ENCODE results near the gene CCDC24. TPM values are rescaled to one million over a fixed set of nuclear protein-coding genes. Genes with fewer than 3 reads are reported as not detected.
A peak's percentile ranks its signal among the peaks of the same experiment; 100 is the strongest.

Gene CCDC24
- total RNA-seq, 1 donor from 2014 or later: 4.2 TPM

DNA sequence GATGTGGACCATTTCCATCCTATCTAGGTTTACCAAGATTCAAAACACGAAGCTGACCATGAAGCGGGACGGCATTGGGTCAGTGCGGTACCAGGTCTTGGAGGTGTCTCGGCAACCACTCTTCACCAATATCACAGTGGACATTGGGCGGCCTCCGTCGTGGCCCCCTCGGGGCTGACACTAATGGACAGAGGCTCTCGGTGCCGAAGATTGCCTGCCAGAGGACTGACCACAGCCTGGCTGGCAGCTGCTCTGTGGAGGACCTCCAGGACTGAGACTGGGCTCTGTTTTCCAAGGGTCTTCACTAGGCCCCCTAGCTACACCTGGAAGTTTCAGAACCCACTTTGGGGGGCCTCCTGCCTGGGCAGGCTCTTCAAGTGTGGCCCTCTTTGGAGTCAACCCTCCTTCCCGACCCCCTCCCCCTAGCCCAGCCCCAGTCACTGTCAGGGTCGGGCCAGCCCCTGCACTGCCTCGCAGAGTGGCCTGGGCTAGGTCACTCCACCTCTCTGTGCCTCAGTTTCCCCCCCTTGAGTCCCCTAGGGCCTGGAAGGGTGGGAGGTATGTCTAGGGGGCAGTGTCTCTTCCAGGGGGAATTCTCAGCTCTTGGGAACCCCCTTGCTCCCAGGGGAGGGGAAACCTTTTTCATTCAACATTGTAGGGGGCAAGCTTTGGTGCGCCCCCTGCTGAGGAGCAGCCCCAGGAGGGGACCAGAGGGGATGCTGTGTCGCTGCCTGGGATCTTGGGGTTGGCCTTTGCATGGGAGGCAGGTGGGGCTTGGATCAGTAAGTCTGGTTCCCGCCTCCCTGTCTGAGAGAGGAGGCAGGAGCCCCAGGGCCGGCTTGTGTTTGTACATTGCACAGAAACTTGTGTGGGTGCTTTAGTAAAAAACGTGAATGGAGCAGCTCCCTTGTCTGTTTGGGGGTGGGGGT is 864 bp upstream of the CCDC24 start:
- Mint-ChIP-seq H3K27ac (ENCODE audit: unreplicated experiment) (peak overlapping the region; percentile 78), H3K36me3 (ENCODE audit: low read depth, unreplicated experiment) (peaks cover 12% of the 10 kb centered on the region), H3K4me1 (ENCODE audit: low read depth, unreplicated experiment) (peaks cover 15% of the 10 kb centered on the region), H3K4me3 (ENCODE audit: unreplicated experiment) (peak overlapping the region; percentile 88), H3K27me3 (ENCODE audit: low read depth, unreplicated experiment) (no peaks in the 10 kb centered on the region), H3K9me3 (ENCODE audit: unreplicated experiment) (peaks cover 2% of the 10 kb centered on the region)
- TF ChIP-seq, protein P1, sequence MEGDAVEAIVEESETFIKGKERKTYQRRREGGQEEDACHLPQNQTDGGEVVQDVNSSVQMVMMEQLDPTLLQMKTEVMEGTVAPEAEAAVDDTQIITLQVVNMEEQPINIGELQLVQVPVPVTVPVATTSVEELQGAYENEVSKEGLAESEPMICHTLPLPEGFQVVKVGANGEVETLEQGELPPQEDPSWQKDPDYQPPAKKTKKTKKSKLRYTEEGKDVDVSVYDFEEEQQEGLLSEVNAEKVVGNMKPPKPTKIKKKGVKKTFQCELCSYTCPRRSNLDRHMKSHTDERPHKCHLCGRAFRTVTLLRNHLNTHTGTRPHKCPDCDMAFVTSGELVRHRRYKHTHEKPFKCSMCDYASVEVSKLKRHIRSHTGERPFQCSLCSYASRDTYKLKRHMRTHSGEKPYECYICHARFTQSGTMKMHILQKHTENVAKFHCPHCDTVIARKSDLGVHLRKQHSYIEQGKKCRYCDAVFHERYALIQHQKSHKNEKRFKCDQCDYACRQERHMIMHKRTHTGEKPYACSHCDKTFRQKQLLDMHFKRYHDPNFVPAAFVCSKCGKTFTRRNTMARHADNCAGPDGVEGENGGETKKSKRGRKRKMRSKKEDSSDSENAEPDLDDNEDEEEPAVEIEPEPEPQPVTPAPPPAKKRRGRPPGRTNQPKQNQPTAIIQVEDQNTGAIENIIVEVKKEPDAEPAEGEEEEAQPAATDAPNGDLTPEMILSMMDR (IDR thresholded peaks at IDR 0.05; ENCODE audit: insufficient read depth, low read depth, low read length): no peak
- TF ChIP-seq EZH2 (IDR thresholded peaks at IDR 0.05; ENCODE audit: insufficient read depth, low read length): no peak
- Histone ChIP-seq H3K4me2 (ENCODE audit: low read length) (peak overlapping the region; percentile 98), H3K4me1 (ENCODE audit: insufficient read depth, low read length) (peaks cover 6% of the 10 kb centered on the region), H2AFZ (ENCODE audit: low read depth, low read length) (peak overlapping the region; percentile 92), H3K9me3 (ENCODE audit: insufficient read depth, low read depth, low read length) (no peaks in the 10 kb centered on the region), H3K27me3 (ENCODE audit: insufficient read depth, low read length) (no peaks in the 10 kb centered on the region), H3K4me3 (ENCODE audit: insufficient read depth, low read depth, low read length) (peak overlapping the region; percentile 64), H4K20me1 (ENCODE audit: insufficient read depth, low read length) (peaks cover 12% of the 10 kb centered on the region), H3K79me2 (ENCODE audit: insufficient read depth, low read length) (no peaks in the 10 kb centered on the region), H3K9ac (ENCODE audit: low read length) (peak overlapping the region; percentile 74), H3K36me3 (ENCODE audit: insufficient read depth, low read length) (no peaks in the 10 kb centered on the region), H3K27ac (ENCODE audit: low read depth, low read length) (no peak overlapping the region)
- no peak for DNase-seq (ENCODE audit: low read depth)
- no peak for FAIRE-seq

DNA sequence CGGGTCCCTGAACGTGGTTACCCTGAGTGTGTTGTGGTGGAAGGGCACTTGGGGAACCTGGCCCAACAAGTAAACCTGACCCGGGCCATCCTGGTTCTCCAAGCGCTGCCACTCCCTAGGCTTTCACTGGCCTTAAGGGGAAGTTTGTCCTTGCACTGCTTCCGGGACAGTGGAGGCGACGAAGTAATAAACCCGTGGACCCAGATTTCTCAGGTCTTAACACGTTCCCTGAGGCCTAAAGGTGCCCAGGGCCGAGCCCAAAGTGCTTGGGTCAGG is 261 bp upstream of the CCDC24 start:
- H3K9me3 Mint-ChIP-seq (ENCODE audit: unreplicated experiment): peaks cover 2% of the 10 kb centered on the region
- peaks cover 5% of the 10 kb centered on the region for H3K36me3 Mint-ChIP-seq (ENCODE audit: low read depth, unreplicated experiment)
- peak overlapping the region; percentile 18 for H3K27ac ChIP-seq (ENCODE audit: low read depth, low read length)
- no peaks in the 10 kb centered on the region for H3K27me3 Mint-ChIP-seq (ENCODE audit: low read depth, unreplicated experiment)
- peaks cover 6% of the 10 kb centered on the region for H4K20me1 ChIP-seq (ENCODE audit: insufficient read depth, low read length)
- TF ChIP-seq, protein P1 (IDR thresholded peaks at IDR 0.05; ENCODE audit: insufficient read depth, low read depth, low read length): no peak
- no peak for TF ChIP-seq EZH2 (IDR thresholded peaks at IDR 0.05; ENCODE audit: insufficient read depth, low read length)
- H3K27me3 ChIP-seq (ENCODE audit: insufficient read depth, low read length): no peaks in the 10 kb centered on the region
- peak overlapping the region; percentile 64 for H3K4me3 ChIP-seq (ENCODE audit: insufficient read depth, low read depth, low read length)
- peaks cover 6% of the 10 kb centered on the region for H3K4me1 ChIP-seq (ENCODE audit: insufficient read depth, low read length)
- peak overlapping the region; percentile 98 for H3K4me2 ChIP-seq (ENCODE audit: low read length)
- H3K79me2 ChIP-seq (ENCODE audit: insufficient read depth, low read length): no peaks in the 10 kb centered on the region
- DNase-seq (ENCODE audit: low read depth) (no peak), FAIRE-seq (no peak)
- peaks cover 15% of the 10 kb centered on the region for H3K4me1 Mint-ChIP-seq (ENCODE audit: low read depth, unreplicated experiment)
- H3K27ac Mint-ChIP-seq (ENCODE audit: unreplicated experiment): peak overlapping the region; percentile 78
- no peaks in the 10 kb centered on the region for H3K9me3 ChIP-seq (ENCODE audit: insufficient read depth, low read depth, low read length)
- H2AFZ ChIP-seq (ENCODE audit: low read depth, low read length): peak overlapping the region; percentile 92
- H3K9ac ChIP-seq (ENCODE audit: low read length): peak overlapping the region; percentile 74
- H3K36me3 ChIP-seq (ENCODE audit: insufficient read depth, low read length): no peaks in the 10 kb centered on the region
- peak overlapping the region; percentile 88 for H3K4me3 Mint-ChIP-seq (ENCODE audit: unreplicated experiment)
